Esophagus squamous epithelium (tissue), 5 donors: ENCODE measurements around the gene LHPP. TPM values are rescaled to one million over a fixed set of nuclear protein-coding genes. Genes with fewer than 3 reads are reported as not detected.

ENCODE experiments used
- DNase-seq: peaks from one replicate; lab custom pipeline; 2025; lab: John Stamatoyannopoulos, UW
- H3K27ac ChIP-seq, 4 donors: fragments of 200-600 bp; sonication (generic); one replicate each; pipeline ENCODE4 v1.5.1; 2016 to 2019; ENCODE audit warnings: mild to moderate bottlenecking in 1 of 4
- H3K27me3 ChIP-seq, 4 donors: fragments of 200-600 bp; sonication (generic); 1 replicate in 3 of 4; 2 replicates in 1 of 4; pipeline versions ENCODE4 v1.5.1 to v1.6.0; 2017 to 2021; ENCODE audit warnings: antibody characterized with exemption in 1 of 4
- H3K36me3 ChIP-seq, 3 donors: fragments of 200-600 bp; sonication (generic); one replicate each; pipeline ENCODE4 v1.5.1; 2016 to 2019
- H3K4me1 ChIP-seq, 3 donors: fragments of 200-600 bp; sonication (generic); one replicate each; pipeline ENCODE4 v1.5.1; 2017 to 2019
- H3K4me3 ChIP-seq, 4 donors: fragments of 200-600 bp; sonication (generic); 1 replicate in 3 of 4; 2 replicates in 1 of 4; pipeline ENCODE4 v1.5.1; 2016 to 2019; ENCODE audit warnings: mild to moderate bottlenecking in 2 of 4, moderate library complexity in 1 of 4
- H3K9me3 ChIP-seq, 3 donors: fragments of 200-600 bp; sonication (generic); one replicate each; pipeline ENCODE4 v1.5.1; 2016 to 2019
- POLR2A ChIP-seq, 4 donors: fragments of 450-650 bp; IDR thresholded peaks; one replicate each; pipeline ENCODE4 v1.6.1; 2017; ENCODE audit warnings: antibody characterized with exemption in 4 of 4, mild to moderate bottlenecking in 4 of 4, moderate library complexity in 3 of 4
- WGBS, 2 donors: methylation state at CpG; one replicate each; pipeline ENCODE4 v1.1.5; 2018; 5-methylcytosine and 5-hydroxymethylcytosine counted together
- intact Hi-C: fragments of 100-400 bp; cut with DNase I; formaldehyde crosslinking; loops from one replicate; pipeline ENCODE4 v1.15.0; 2022
- total RNA-seq, 4 donors: library from RNA; depleted of rRNA; stranded (reverse); fragments of >200 nt; gene quantifications; one replicate each; pipeline ENCODE4 v1.1.0, GENCODE V29; 2016
- TF ChIP-seq, protein P1 (sequence below), 6 experiments: fragments of 450-650 bp in 4 of 6; fragments of 200-600 bp in 2 of 6; sonication (generic) in 2 of 6; IDR thresholded peaks; one replicate each; pipeline ENCODE4 v1.5.1; 2016 to 2019; ENCODE audit warnings: antibody characterized with exemption in 6 of 6, mild to moderate bottlenecking in 4 of 6, moderate library complexity in 4 of 6
- donor health status: DM: yes; HTN: yes; CAD: no.

Gene LHPP
- total RNA-seq, 4 donors from 2014 or later: 13.9 to 41.1 (median 24.3) TPM

DNA sequence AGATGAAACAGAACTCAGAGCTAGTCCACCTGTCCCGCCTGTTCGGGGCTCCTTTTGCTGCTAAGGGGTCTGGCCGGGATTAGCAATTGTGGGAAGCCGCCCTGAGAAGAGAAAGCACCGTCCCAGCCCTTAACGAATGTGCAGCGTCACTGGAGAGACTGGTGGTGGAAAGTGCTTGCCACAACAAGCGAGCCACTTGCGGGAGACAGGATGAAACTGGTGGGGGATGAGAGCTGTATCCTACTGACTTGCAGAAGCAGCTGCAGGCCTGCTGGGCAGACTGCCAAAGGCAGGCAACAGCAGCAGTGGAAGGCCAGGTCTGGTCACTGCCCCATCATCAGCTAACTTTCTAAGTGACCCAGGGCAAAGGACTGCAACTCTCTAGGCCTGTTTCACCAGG lies 187.1 kb downstream of the LHPP start:
- 7 to 16% methylated on average over 4 to 5 of the region's 9 CpGs for WGBS, 2 donors
- H3K4me1 ChIP-seq: peaks cover 85 to 100% (median 94%) of the 10 kb centered on the region in 3 donors
- DNase-seq: peak; percentile 30
- no peaks in the 10 kb centered on the region for H3K27me3 ChIP-seq
- no peak for TF ChIP-seq POLR2A (IDR thresholded peaks at IDR 0.05)
- TF ChIP-seq, protein P1, sequence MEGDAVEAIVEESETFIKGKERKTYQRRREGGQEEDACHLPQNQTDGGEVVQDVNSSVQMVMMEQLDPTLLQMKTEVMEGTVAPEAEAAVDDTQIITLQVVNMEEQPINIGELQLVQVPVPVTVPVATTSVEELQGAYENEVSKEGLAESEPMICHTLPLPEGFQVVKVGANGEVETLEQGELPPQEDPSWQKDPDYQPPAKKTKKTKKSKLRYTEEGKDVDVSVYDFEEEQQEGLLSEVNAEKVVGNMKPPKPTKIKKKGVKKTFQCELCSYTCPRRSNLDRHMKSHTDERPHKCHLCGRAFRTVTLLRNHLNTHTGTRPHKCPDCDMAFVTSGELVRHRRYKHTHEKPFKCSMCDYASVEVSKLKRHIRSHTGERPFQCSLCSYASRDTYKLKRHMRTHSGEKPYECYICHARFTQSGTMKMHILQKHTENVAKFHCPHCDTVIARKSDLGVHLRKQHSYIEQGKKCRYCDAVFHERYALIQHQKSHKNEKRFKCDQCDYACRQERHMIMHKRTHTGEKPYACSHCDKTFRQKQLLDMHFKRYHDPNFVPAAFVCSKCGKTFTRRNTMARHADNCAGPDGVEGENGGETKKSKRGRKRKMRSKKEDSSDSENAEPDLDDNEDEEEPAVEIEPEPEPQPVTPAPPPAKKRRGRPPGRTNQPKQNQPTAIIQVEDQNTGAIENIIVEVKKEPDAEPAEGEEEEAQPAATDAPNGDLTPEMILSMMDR (IDR thresholded peaks at IDR 0.05): no peak
- H3K9me3 ChIP-seq: no peaks in the 10 kb centered on the region
- no peak overlapping the region for H3K4me3 ChIP-seq
- H3K36me3 ChIP-seq: no peaks in the 10 kb centered on the region
- peak overlapping the region; percentile 84 to 90 (median 86) for H3K27ac ChIP-seq
- intact Hi-C loops: no loop called here

DNA sequence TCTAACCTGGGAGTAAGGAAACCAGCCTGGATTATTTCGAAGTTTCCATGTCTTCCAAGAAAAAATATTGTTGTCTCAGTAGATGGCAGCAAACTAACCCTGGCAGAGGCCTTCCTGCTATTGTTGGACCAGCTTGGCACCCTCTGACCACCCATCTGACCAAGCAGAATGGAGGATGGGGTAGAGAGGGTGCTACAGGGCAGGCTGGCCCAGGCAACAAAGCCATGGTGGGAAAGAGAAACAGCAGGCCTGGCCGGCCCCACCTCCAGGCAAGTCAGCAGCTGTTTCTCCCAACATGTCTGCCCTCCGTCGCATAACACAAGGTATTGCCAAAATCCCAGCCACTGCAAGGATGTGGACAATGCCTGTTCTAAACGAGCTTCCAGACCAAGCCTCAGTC lies 187.6 kb downstream of the LHPP start:
- no peak for TF ChIP-seq POLR2A (IDR thresholded peaks at IDR 0.05)
- TF ChIP-seq, protein P1 (IDR thresholded peaks at IDR 0.05): peak in 1 of 6 experiments; percentile 7
- H3K27me3 ChIP-seq: no peaks in the 10 kb centered on the region
- no peaks in the 10 kb centered on the region for H3K9me3 ChIP-seq
- DNase-seq: no peak
- H3K27ac ChIP-seq: peak overlapping the region; percentile 84 to 90 (median 86)
- H3K36me3 ChIP-seq: no peaks in the 10 kb centered on the region
- WGBS, 2 donors: 8 to 80% methylated on average over 1 to 4 of the region's 5 CpGs
- H3K4me3 ChIP-seq: no peak overlapping the region
- H3K4me1 ChIP-seq: peaks cover 89 to 100% (median 95%) of the 10 kb centered on the region in 3 donors
- intact Hi-C loops: no loop called here

DNA sequence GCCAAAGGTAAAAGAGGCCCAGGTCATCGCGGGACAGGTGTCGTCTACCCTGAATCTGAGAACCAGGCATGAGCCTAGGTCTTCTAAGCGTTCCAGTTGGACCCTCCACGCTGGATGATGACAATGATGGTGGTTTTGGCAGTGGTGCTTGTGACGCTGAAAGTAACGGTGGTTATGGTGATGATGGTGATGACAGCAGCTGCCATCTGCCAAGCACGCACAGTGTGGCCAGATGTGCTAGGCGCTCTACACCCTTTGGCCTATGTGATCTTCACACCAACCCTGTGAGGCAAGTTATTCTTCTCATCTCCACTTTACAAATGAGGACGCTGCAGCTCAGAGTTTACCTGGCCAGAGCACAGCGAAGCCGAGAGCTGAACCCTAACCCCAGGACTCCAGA lies 188.6 kb downstream of the LHPP start:
- no peaks in the 10 kb centered on the region for H3K27me3 ChIP-seq
- no peak overlapping the region for H3K4me3 ChIP-seq
- peaks cover 0 to 1% (median 0%) of the 10 kb centered on the region in 3 donors for H3K36me3 ChIP-seq
- intact Hi-C loops: loop anchor here (10.0 kb wide), 1 partner anchor 85 kb away; no protein-coding TSS in a partner anchor
- no peak for TF ChIP-seq POLR2A (IDR thresholded peaks at IDR 0.05)
- TF ChIP-seq, protein P1 (IDR thresholded peaks at IDR 0.05): no peak
- no peak for DNase-seq
- peak overlapping the region; percentile 84 to 90 (median 86) for H3K27ac ChIP-seq
- no peaks in the 10 kb centered on the region for H3K9me3 ChIP-seq
- H3K4me1 ChIP-seq: peaks cover 88 to 100% (median 96%) of the 10 kb centered on the region in 3 donors
- WGBS, 2 donors: 94 to 98% methylated on average over 8 to 10 of the region's 12 CpGs

DNA sequence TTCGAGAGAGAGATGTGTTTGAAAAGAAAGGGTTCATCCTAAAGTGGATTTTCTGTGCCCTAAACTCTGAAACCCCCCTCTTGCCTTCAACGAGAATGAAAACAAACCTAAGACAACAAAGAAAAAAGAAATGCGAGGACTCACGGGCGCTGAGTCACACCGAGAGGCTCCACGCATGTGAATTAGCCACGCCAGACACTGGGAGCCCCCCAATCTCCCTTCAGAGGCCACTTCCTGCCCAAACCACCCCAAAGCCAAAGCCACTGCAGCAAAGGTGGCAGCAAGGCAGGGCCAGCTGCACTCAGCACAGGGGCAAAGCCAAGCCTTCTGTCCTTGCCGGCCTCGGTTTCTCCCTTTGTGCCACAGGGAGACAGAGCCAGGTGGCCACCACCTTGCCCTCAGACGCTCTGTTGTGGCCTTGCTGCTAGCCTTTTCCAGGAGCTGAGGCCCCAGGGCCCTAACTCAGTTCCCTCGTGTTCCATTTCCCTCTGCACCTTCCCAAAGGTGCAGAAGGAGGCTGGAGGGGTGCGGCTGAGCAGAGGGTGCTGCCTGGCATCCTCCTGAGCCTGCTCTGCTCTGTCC lies 189.3 kb downstream of the LHPP start:
- intact Hi-C loops: loop anchor here (10.0 kb wide), 1 partner anchor 84 kb away; no protein-coding TSS in a partner anchor
- no peak overlapping the region for H3K4me3 ChIP-seq
- no peak for DNase-seq
- H3K4me1 ChIP-seq: peaks cover 81 to 100% (median 95%) of the 10 kb centered on the region in 3 donors
- peak overlapping the region; percentile 84 to 91 (median 88) for H3K27ac ChIP-seq
- no peak for TF ChIP-seq POLR2A (IDR thresholded peaks at IDR 0.05)
- TF ChIP-seq, protein P1 (IDR thresholded peaks at IDR 0.05): no peak
- 41 to 48% methylated on average over 10 to 11 of the region's 13 CpGs for WGBS, 2 donors
- no peaks in the 10 kb centered on the region for H3K27me3 ChIP-seq
- peaks cover 0 to 8% (median 0%) of the 10 kb centered on the region in 3 donors for H3K36me3 ChIP-seq
- H3K9me3 ChIP-seq: no peaks in the 10 kb centered on the region

DNA sequence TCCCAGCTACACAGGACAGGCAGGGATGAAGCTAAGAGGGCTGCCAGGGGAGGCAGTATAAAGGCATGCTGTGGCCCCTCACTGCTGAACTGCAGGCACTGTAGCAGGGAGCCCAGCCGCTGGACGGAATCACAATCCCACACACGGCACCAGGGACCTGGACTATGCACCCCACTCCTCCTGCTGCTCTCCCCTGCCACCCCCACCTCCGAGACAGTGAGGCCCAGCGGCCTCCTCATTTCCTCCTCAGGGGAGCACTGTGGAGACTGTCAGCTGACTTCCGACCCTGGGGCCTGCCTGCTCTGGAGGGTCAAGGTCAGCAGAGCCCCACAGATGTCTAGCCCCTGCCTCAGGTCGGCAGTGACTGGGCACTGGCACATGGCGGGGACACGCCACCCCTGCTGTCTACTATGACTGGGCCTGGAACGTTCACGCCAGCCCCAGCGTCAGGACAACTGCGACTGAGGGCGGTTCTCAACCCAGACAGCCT lies 189.8 kb downstream of the LHPP start:
- 77 to 100% methylated on average over 1 to 4 of the region's 14 CpGs for WGBS, 2 donors
- no peak for DNase-seq
- intact Hi-C loops: loop anchor here (10.0 kb wide), 1 partner anchor 83 kb away; no protein-coding TSS in a partner anchor
- H3K4me3 ChIP-seq: no peak overlapping the region
- H3K9me3 ChIP-seq: no peaks in the 10 kb centered on the region
- peak overlapping the region; percentile 84 to 91 (median 88) for H3K27ac ChIP-seq
- H3K27me3 ChIP-seq: no peaks in the 10 kb centered on the region
- no peak for TF ChIP-seq POLR2A (IDR thresholded peaks at IDR 0.05)
- TF ChIP-seq, protein P1 (IDR thresholded peaks at IDR 0.05): no peak
- peaks cover 0 to 13% (median 0%) of the 10 kb centered on the region in 3 donors for H3K36me3 ChIP-seq
- peaks cover 77 to 100% (median 90%) of the 10 kb centered on the region in 3 donors for H3K4me1 ChIP-seq
